HCT116 (cell line): ENCODE results near the gene MUS81. TPM values are rescaled to one million over a fixed set of nuclear protein-coding genes. Genes with fewer than 3 reads are reported as not detected.

Experiments used
- ATAC-seq: fragments of 200-7000 bp; cut with Tn5 transposase; 2 replicates; pipeline ENCODE4 v1.9.1; 2020; ENCODE audit warnings: mild to moderate bottlenecking, moderate library complexity
- BruUV-seq: library from RNA; stranded (reverse); fragments of 400-500 nt; replicated peaks from 2 replicates; lab custom pipeline; 2021; lab: Mats Ljungman, UMichigan
- CTCF ChIA-PET: fragments of 300-600 bp; sonication (Branson Sonifier 250); formaldehyde crosslinking; loops from one replicate; lab custom pipeline; 2021; ENCODE audit warnings: antibody characterized with exemption; lab: Charles Lee
- POLR2A ChIA-PET: fragments of 300-600, 350-600 bp; sonication (Branson Sonifier 250); formaldehyde crosslinking; loops from one replicate; lab custom pipeline; 2021; ENCODE audit warnings: antibody characterized with exemption; lab: Charles Lee
- RAD21 ChIA-PET, 2 experiments: fragments of 300-600 bp; sonication (Branson Sonifier 250); formaldehyde crosslinking; loops; one replicate each; lab custom pipeline; 2023; ENCODE audit warnings: low total read pairs in 2 of 2; ENCODE audit not compliant: uncharacterized antibody in 2 of 2, unreplicated experiment in 2 of 2, low non-redundant PET in 1 of 2; lab: Charles Lee
- DNase-seq: peaks from one replicate; pipeline ENCODE4 v3.0.0-alpha.2; 2010; ENCODE audit warnings: low read depth, low spot score
- H2AFZ ChIP-seq: fragments of 200-600 bp; shearing (Covaris generic), sonication (generic); 2 replicates; pipeline ENCODE4 v1.6.1; 2017; ENCODE audit warnings: low read depth, mixed run types, mixed read lengths, antibody characterized with exemption, low read length; ENCODE audit not compliant: poor library complexity, severe bottlenecking
- H3K27ac ChIP-seq: 2 replicates; pipeline ENCODE4 v1.5.1; 2012; ENCODE audit warnings: low read depth, low read length
- H3K27me3 ChIP-seq: fragments of 200-600 bp; sonication (generic); 2 replicates; pipeline ENCODE4 v1.6.1; 2016; ENCODE audit warnings: mixed run types, low read length, mixed read lengths; ENCODE audit not compliant: insufficient read depth
- H3K36me3 ChIP-seq, 2 experiments: fragments of 200-500 bp in 1 of 2; fragments of 200-600 bp in 1 of 2; sonication (Bioruptor generic) in 1 of 2; sonication (generic) in 1 of 2; 2 replicates each; pipeline versions ENCODE4 v1.5.1 to v1.6.1; 2014 to 2016; ENCODE audit warnings: low read length in 2 of 2, inconsistent platforms in 1 of 2, mixed read lengths in 1 of 2, mixed run types in 1 of 2; ENCODE audit not compliant: insufficient read depth in 2 of 2, control insufficient read depth in 1 of 2
- H3K4me1 ChIP-seq, 2 experiments: fragments of 200-600 bp in 1 of 2; sonication (generic) in 1 of 2; 2 replicates each; pipeline versions ENCODE4 v1.5.1 to v1.6.1; 2012 to 2017; ENCODE audit warnings: low read length in 2 of 2, inconsistent platforms in 1 of 2, mild to moderate bottlenecking in 1 of 2, mixed read lengths in 1 of 2, mixed run types in 1 of 2, moderate library complexity in 1 of 2; ENCODE audit not compliant: insufficient read depth in 2 of 2, control insufficient read depth in 1 of 2
- H3K4me2 ChIP-seq: fragments of 200-600 bp; sonication (generic); 2 replicates; pipeline ENCODE4 v1.6.1; 2017; ENCODE audit warnings: mixed run types, low read length, mixed read lengths
- H3K4me3 ChIP-seq, 2 experiments: fragments of 200-600 bp in 1 of 2; sonication (generic) in 1 of 2; replicated peaks in 1 of 2; 2 replicates each; pipeline ENCODE4 v1.5.1; 2011 to 2016; ENCODE audit warnings: low read length in 2 of 2, control low read depth in 1 of 2, low read depth in 1 of 2, mild to moderate bottlenecking in 1 of 2, mixed read lengths in 1 of 2, mixed run types in 1 of 2
- H3K79me2 ChIP-seq: fragments of 200-600 bp; sonication (generic); 2 replicates; pipeline ENCODE4 v1.6.1; 2017; ENCODE audit warnings: mild to moderate bottlenecking, mixed run types, low read length, moderate library complexity, mixed read lengths; ENCODE audit not compliant: insufficient read depth
- H3K9ac ChIP-seq: fragments of 200-600 bp; sonication (generic); 2 replicates; pipeline ENCODE4 v1.6.1; 2016; ENCODE audit warnings: low read length, mixed read lengths
- H3K9me2 ChIP-seq: fragments of 200-600 bp; sonication (generic), shearing (Covaris generic); 2 replicates; pipeline ENCODE4 v1.6.1; 2017; ENCODE audit warnings: mixed run types, mild to moderate bottlenecking, moderate library complexity; ENCODE audit not compliant: insufficient read depth
- H3K9me3 ChIP-seq, 2 experiments: fragments of 200-500 bp in 1 of 2; fragments of 200-600 bp in 1 of 2; sonication (Bioruptor generic) in 1 of 2; sonication (generic) in 1 of 2; 2 replicates each; pipeline ENCODE4 v1.6.1; 2014 to 2017; ENCODE audit warnings: low read length in 2 of 2, mixed read lengths in 2 of 2, inconsistent platforms in 1 of 2, low read depth in 1 of 2, mild to moderate bottlenecking in 1 of 2, mixed run types in 1 of 2, moderate library complexity in 1 of 2; ENCODE audit not compliant: control insufficient read depth in 1 of 2, insufficient read depth in 1 of 2
- H4K20me1 ChIP-seq: fragments of 200-600 bp; sonication (generic), shearing (Covaris generic); 2 replicates; pipeline ENCODE4 v1.6.1; 2017; ENCODE audit warnings: mixed run types, mild to moderate bottlenecking, moderate library complexity; ENCODE audit not compliant: insufficient read depth
- CEBPB ChIP-seq: IDR thresholded peaks from 2 replicates; pipeline ENCODE4 v1.6.1; 2012; ENCODE audit warnings: low read depth
- EGR1 ChIP-seq: IDR thresholded peaks from 2 replicates; pipeline ENCODE4 v1.6.1; 2012; ENCODE audit warnings: low read depth
- EZH2 ChIP-seq: fragments of 200-600 bp; sonication (generic); IDR thresholded peaks from 2 replicates; pipeline ENCODE4 v1.6.1; 2017; ENCODE audit warnings: antibody characterized with exemption, mixed run types
- FOSL1 ChIP-seq: IDR thresholded peaks from 2 replicates; pipeline ENCODE4 v1.6.1; 2012; ENCODE audit warnings: low read depth
- JUND ChIP-seq: IDR thresholded peaks from 2 replicates; pipeline ENCODE4 v1.6.1; 2012
- SIN3A ChIP-seq: IDR thresholded peaks from 2 replicates; pipeline ENCODE4 v1.6.1; 2012; ENCODE audit warnings: low read depth
- TCF7L2 ChIP-seq: IDR thresholded peaks from 2 replicates; pipeline ENCODE4 v1.7.0; 2011; ENCODE audit warnings: borderline replicate concordance, inconsistent platforms; ENCODE audit not compliant: insufficient read depth, insufficient read length; ENCODE audit errors: extremely low read depth
- ZFX ChIP-seq: fragments of 450-650 bp; IDR thresholded peaks from 2 replicates; pipeline ENCODE4 v1.6.1; 2017
- intact Hi-C: fragments of 100-400 bp; cut with micrococcal nuclease; formaldehyde crosslinking; loops from 2 replicates; pipeline ENCODE4 v1.10.0; 2022
- total RNA-seq: library from RNA; stranded (reverse); gene quantifications from one replicate; pipeline ENCODE4 v1.2.1, GENCODE V29; 2021; ENCODE audit not compliant: unreplicated experiment
- TF ChIP-seq, protein P1 (sequence below): IDR thresholded peaks from 2 replicates; pipeline ENCODE4 v1.6.1; 2012
- TF ChIP-seq, protein P2 (sequence below): IDR thresholded peaks from 2 replicates; pipeline ENCODE4 v1.6.1; 2012; ENCODE audit warnings: low read depth
- TF ChIP-seq, protein P3 (sequence below): IDR thresholded peaks from 2 replicates; pipeline ENCODE4 v1.6.1; 2012
- TF ChIP-seq, protein P4 (sequence below), 3 experiments: fragments of 200-600 bp in 1 of 3; sonication (generic) in 1 of 3; IDR thresholded peaks in 2 of 3; conservative IDR thresholded peaks in 1 of 3; 2 replicates each; pipeline ENCODE4 v1.5.1; 2012 to 2017; ENCODE audit warnings: low read depth in 2 of 3, low read length in 2 of 3, antibody characterized with exemption in 1 of 3, borderline replicate concordance in 1 of 3, control low read depth in 1 of 3, mild to moderate bottlenecking in 1 of 3, mixed read lengths in 1 of 3, mixed run types in 1 of 3, moderate library complexity in 1 of 3; ENCODE audit not compliant: insufficient read depth in 1 of 3

Gene MUS81
- total RNA-seq, 1 experiment from 2014 or later = 47.2 TPM

DNA sequence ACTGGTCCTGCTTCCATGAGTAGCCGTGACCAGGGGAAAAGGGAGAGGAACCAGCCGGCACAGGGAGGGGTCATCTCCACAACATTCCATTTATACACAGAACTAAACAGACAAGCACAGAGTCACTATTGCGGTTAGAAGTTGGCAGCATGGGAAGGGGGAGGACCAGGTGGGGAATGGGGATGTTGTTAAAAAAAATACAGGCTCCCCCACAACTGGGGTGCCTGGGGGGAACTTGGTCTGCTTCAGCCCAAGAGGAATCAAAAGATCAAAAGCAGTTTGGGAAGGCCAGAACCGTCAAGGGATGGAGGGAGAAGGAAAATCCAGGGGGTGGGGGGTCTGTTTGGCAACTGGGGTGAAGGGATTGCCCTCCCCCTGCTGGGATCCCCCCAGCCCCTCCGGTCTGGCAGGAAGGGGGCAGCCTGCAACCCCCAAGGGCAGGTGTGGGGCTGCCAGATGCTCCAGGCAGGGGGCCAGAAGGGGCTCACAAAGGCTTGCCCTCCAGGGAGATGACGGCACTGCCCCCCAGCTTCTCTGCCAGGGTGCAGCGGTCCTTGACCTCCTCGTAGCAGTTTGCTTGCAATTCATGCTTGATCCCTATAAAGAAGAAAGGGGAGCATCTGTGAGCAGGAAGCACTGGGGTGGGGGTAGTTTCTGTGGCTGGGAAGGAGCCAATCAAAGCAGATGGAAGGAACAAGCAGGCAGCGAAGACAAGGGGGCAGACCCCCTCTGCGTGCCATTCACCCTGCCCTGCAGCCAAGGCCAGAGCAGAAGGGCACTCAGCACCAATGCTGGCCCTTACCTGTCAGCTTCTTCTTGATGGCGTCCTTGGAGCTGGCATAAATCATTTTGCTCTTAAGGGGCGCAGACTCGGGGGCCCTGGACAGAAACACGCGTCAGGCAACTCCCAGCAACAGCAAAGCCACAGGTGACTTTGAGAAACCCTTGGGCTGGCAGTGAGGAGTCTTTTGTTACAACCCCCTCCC lies 5.1 kb upstream of the MUS81 start:
- H3K4me3 ChIP-seq = no peak overlapping the region
- H3K9me3 ChIP-seq = no peaks in the 10 kb centered on the region; a peak in 1 of 4 replicates
- TSS peak; percentile 63 for BruUV-seq
- no peak overlapping the region for H3K27ac ChIP-seq
- POLR2A ChIA-PET = no interaction called here
- DNase-seq (no peak), ATAC-seq (no peak)
- intact Hi-C loops = no loop called here
- no peak for TF ChIP-seq FOSL1
- no peak for TF ChIP-seq CEBPB
- TF ChIP-seq TCF7L2 = no peak
- TF ChIP-seq, protein P1, sequence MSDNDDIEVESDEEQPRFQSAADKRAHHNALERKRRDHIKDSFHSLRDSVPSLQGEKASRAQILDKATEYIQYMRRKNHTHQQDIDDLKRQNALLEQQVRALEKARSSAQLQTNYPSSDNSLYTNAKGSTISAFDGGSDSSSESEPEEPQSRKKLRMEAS = no peak
- no peak for TF ChIP-seq SIN3A
- TF ChIP-seq EGR1 = no peak
- no peak for TF ChIP-seq EZH2
- RAD21 ChIA-PET = no interaction called here
- no peak overlapping the region for H3K9ac ChIP-seq
- no peaks in the 10 kb centered on the region for H3K27me3 ChIP-seq
- no peaks in the 10 kb centered on the region for H3K9me2 ChIP-seq
- peaks cover 31 to 56% of the 10 kb centered on the region in 2 experiments for H3K36me3 ChIP-seq
- peak overlapping the region; percentile 77; the same call in 1 of the 2 replicates for H3K4me2 ChIP-seq
- H4K20me1 ChIP-seq = peaks cover 15% of the 10 kb centered on the region; the same call in 1 of the 2 replicates
- H3K79me2 ChIP-seq = peaks cover 41% of the 10 kb centered on the region
- H2AFZ ChIP-seq = no peak overlapping the region
- CTCF ChIA-PET = no interaction called here
- H3K4me1 ChIP-seq = peaks cover 14 to 32% of the 10 kb centered on the region in 2 experiments

DNA sequence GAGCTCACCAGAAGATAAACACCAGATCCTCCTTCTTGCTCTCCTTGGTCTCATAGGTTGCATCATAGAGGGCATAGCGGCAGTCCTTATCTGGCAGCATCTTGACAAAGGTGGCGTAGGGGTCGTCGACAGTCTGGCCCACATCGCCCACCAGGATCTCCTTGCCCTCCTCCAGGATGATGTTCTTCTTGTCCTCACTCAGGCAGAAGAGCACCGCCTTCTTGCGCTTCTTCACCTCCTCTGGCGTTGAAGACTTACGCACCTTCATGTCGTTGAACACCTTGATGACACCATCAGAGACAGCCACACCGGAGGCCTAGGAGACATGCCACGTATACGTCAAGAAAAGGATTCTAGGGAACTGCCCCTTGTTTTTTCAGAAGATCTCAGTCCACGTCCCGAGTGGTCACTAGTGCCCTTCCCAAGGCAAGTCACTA lies 4.3 kb upstream of the MUS81 start:
- Histone ChIP-seq H2AFZ (no peak overlapping the region), H3K36me3 (peaks cover 31 to 56% of the 10 kb centered on the region in 2 experiments), H3K9me3 (no peaks in the 10 kb centered on the region; a peak in 1 of 4 replicates), H3K27ac (0 out of 2 replicates have a peak overlapping the region, but pooled peaks have one; percentile 97), H3K79me2 (peaks cover 44% of the 10 kb centered on the region), H3K4me3 (peak overlapping the region; percentile 85 to 100), H3K4me2 (peak overlapping the region; percentile 77), H3K27me3 (no peaks in the 10 kb centered on the region), H3K4me1 (peaks cover 14 to 32% of the 10 kb centered on the region in 2 experiments), H3K9ac (peak overlapping the region; percentile 87; the same call in 1 of the 2 replicates), H3K9me2 (no peaks in the 10 kb centered on the region), H4K20me1 (peaks cover 15% of the 10 kb centered on the region; the same call in 1 of the 2 replicates)
- ChIA-PET CTCF (no interaction called here), RAD21 (no interaction called here), POLR2A (no interaction called here)
- DNase-seq (no peak), ATAC-seq (no peak)
- no TSS peak for BruUV-seq
- intact Hi-C loops = no loop called here
- TF ChIP-seq JUND (no peak), ZFX (no peak), TCF7L2 (no peak)
- TF ChIP-seq, protein P1 = no peak
- TF ChIP-seq, protein P2, sequence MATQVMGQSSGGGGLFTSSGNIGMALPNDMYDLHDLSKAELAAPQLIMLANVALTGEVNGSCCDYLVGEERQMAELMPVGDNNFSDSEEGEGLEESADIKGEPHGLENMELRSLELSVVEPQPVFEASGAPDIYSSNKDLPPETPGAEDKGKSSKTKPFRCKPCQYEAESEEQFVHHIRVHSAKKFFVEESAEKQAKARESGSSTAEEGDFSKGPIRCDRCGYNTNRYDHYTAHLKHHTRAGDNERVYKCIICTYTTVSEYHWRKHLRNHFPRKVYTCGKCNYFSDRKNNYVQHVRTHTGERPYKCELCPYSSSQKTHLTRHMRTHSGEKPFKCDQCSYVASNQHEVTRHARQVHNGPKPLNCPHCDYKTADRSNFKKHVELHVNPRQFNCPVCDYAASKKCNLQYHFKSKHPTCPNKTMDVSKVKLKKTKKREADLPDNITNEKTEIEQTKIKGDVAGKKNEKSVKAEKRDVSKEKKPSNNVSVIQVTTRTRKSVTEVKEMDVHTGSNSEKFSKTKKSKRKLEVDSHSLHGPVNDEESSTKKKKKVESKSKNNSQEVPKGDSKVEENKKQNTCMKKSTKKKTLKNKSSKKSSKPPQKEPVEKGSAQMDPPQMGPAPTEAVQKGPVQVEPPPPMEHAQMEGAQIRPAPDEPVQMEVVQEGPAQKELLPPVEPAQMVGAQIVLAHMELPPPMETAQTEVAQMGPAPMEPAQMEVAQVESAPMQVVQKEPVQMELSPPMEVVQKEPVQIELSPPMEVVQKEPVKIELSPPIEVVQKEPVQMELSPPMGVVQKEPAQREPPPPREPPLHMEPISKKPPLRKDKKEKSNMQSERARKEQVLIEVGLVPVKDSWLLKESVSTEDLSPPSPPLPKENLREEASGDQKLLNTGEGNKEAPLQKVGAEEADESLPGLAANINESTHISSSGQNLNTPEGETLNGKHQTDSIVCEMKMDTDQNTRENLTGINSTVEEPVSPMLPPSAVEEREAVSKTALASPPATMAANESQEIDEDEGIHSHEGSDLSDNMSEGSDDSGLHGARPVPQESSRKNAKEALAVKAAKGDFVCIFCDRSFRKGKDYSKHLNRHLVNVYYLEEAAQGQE = no peak
- TF ChIP-seq, protein P3, sequence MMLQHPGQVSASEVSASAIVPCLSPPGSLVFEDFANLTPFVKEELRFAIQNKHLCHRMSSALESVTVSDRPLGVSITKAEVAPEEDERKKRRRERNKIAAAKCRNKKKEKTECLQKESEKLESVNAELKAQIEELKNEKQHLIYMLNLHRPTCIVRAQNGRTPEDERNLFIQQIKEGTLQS = no peak
- TF ChIP-seq, protein P4, sequence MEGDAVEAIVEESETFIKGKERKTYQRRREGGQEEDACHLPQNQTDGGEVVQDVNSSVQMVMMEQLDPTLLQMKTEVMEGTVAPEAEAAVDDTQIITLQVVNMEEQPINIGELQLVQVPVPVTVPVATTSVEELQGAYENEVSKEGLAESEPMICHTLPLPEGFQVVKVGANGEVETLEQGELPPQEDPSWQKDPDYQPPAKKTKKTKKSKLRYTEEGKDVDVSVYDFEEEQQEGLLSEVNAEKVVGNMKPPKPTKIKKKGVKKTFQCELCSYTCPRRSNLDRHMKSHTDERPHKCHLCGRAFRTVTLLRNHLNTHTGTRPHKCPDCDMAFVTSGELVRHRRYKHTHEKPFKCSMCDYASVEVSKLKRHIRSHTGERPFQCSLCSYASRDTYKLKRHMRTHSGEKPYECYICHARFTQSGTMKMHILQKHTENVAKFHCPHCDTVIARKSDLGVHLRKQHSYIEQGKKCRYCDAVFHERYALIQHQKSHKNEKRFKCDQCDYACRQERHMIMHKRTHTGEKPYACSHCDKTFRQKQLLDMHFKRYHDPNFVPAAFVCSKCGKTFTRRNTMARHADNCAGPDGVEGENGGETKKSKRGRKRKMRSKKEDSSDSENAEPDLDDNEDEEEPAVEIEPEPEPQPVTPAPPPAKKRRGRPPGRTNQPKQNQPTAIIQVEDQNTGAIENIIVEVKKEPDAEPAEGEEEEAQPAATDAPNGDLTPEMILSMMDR (IDR thresholded peaks at IDR 0.05 in 2 of 3, conservative IDR thresholded peaks at IDR 0.05 in 1 of 3; ENCODE audit: borderline replicate concordance in 1 of 3, insufficient read depth in 1 of 3, low read depth in 2 of 3, low read length in 2 of 3) = no peak
